Upper lobe of left lung (tissue), 4 donors: ENCODE results near the gene CPNE5.

Experiments used
- CTCF ChIP-seq, 6 experiments: fragments of 450-650 bp in 4 of 6; fragments of 200-600 bp in 2 of 6; sonication (generic) in 2 of 6; IDR thresholded peaks; one replicate each; pipeline ENCODE4 v1.5.1; 2016 to 2019; ENCODE audit warnings: antibody characterized with exemption in 6 of 6
- EP300 ChIP-seq, 4 donors: sonication (generic); formaldehyde crosslinking; IDR thresholded peaks; one replicate each; pipeline ENCODE4 v1.5.1; 2017; ENCODE audit warnings: antibody characterized with exemption in 4 of 4, control low read depth in 2 of 4
- POLR2A ChIP-seq, 4 donors: fragments of 450-650 bp; IDR thresholded peaks; one replicate each; pipeline ENCODE4 v1.5.1; 2016 to 2017; ENCODE audit warnings: antibody characterized with exemption in 4 of 4, mild to moderate bottlenecking in 2 of 4
- POLR2AphosphoS5 ChIP-seq, 2 donors: sonication (generic); formaldehyde crosslinking; IDR thresholded peaks; one replicate each; pipeline ENCODE4 v1.5.1; 2017; ENCODE audit warnings: antibody characterized with exemption in 2 of 2

DNA sequence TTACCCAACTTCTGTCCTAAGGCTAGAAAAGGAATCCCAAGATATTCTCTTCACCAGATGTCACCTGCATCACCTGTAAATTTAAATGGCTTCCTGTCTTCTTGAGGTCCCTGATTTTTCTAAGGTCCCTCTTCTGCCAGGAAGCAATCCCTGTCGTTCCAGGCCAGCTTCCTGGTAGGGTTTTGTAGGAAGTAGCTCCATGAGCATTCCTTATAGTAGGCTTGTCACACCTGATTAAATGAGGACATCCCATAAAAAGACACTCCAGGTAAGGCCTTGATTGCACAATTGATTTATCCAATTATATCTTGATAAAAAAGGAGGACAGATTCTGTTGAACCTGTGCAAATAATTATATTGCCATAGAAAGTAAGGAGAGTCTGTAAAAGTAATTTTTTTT lies 132.9 kb downstream of the CPNE5 start:
- TF ChIP-seq CTCF (IDR thresholded peaks at IDR 0.05) (no peak), POLR2A (IDR thresholded peaks at IDR 0.05) (no peak), POLR2AphosphoS5 (IDR thresholded peaks at IDR 0.05) (no peak), EP300 (IDR thresholded peaks at IDR 0.05) (no peak)
